ENCODE data around the gene PPP1R12A. TPM values are rescaled to one million over a fixed set of nuclear protein-coding genes. Genes with fewer than 3 reads are reported as not detected.

Gene PPP1R12A
- total RNA-seq, 4 donors from 2014 or later = 39.0 to 88.6 (median 47.5) TPM

- DNase-seq (ENCODE audit: low spot score in 2 of 2) = no peak
- H3K27me3 ChIP-seq = no peaks in the 10 kb centered on the region
- H3K27ac ChIP-seq = peak overlapping the region; percentile 9
- TF ChIP-seq POLR2AphosphoS5 (IDR thresholded peaks at IDR 0.05) (no peak), EP300 (IDR thresholded peaks at IDR 0.05) (no peak), CTCF (IDR thresholded peaks at IDR 0.05) (no peak), POLR2A (IDR thresholded peaks at IDR 0.05) (no peak)
- peaks cover 35% of the 10 kb centered on the region for H3K36me3 ChIP-seq
- no peaks in the 10 kb centered on the region for H3K4me1 ChIP-seq
- H3K4me3 ChIP-seq = no peak overlapping the region
- no peaks in the 10 kb centered on the region for H3K9me3 ChIP-seq
- WGBS = 41% methylated on average over 1 of the region's 1 CpG
Observed at GRCh38 chr12:79776111-79776510, 158.8 kb downstream of the PPP1R12A start.

GRCh38 chr12:79775355-79776027 is 159.4 kb downstream of the PPP1R12A start:
- peaks cover 32% of the 10 kb centered on the region for H3K36me3 ChIP-seq
- no peak overlapping the region for H3K4me3 ChIP-seq

GRCh38 chr12:79773896-79774295 is 161.0 kb downstream of the PPP1R12A start:
- no peak for TF ChIP-seq POLR2AphosphoS5 (IDR thresholded peaks at IDR 0.05)
- TF ChIP-seq POLR2A (IDR thresholded peaks at IDR 0.05) = no peak
- no peak for TF ChIP-seq EP300 (IDR thresholded peaks at IDR 0.05)
- TF ChIP-seq CTCF (IDR thresholded peaks at IDR 0.05) = no peak
- no peak overlapping the region for H3K4me3 ChIP-seq
- DNase-seq (ENCODE audit: low spot score in 2 of 2) = no peak
- H3K27me3 ChIP-seq = no peaks in the 10 kb centered on the region
- no peak overlapping the region for H3K27ac ChIP-seq
- no peaks in the 10 kb centered on the region for H3K4me1 ChIP-seq
- H3K36me3 ChIP-seq = peaks cover 25% of the 10 kb centered on the region
- no peaks in the 10 kb centered on the region for H3K9me3 ChIP-seq

More at GRCh38 chr12:79775355-79776027, 159.4 kb downstream of the PPP1R12A start:
- no peaks in the 10 kb centered on the region for H3K27me3 ChIP-seq
- TF ChIP-seq POLR2AphosphoS5 (IDR thresholded peaks at IDR 0.05) = no peak
- TF ChIP-seq EP300 (IDR thresholded peaks at IDR 0.05) = no peak
- no peak for TF ChIP-seq POLR2A (IDR thresholded peaks at IDR 0.05)
- TF ChIP-seq CTCF (IDR thresholded peaks at IDR 0.05) = no peak
- 63% methylated on average over 3 of the region's 3 CpGs for WGBS
- no peaks in the 10 kb centered on the region for H3K9me3 ChIP-seq
- H3K4me1 ChIP-seq = no peaks in the 10 kb centered on the region
- DNase-seq (ENCODE audit: low spot score in 2 of 2) = no peak
- peak overlapping the region; percentile 9 for H3K27ac ChIP-seq

GRCh38 chr12:79769860-79770485 is 164.9 kb downstream of the PPP1R12A start:
- H3K4me1 ChIP-seq = no peaks in the 10 kb centered on the region
- no peak overlapping the region for H3K27ac ChIP-seq
- H3K9me3 ChIP-seq = no peaks in the 10 kb centered on the region
- no peak overlapping the region for H3K4me3 ChIP-seq
- no peaks in the 10 kb centered on the region for H3K27me3 ChIP-seq
- 93% methylated on average over 2 of the region's 2 CpGs for WGBS
- H3K36me3 ChIP-seq = peaks cover 13% of the 10 kb centered on the region
- no peak for DNase-seq (ENCODE audit: low spot score in 2 of 2)
- TF ChIP-seq POLR2AphosphoS5 (IDR thresholded peaks at IDR 0.05) = no peak
- no peak for TF ChIP-seq POLR2A (IDR thresholded peaks at IDR 0.05)
- TF ChIP-seq CTCF (IDR thresholded peaks at IDR 0.05) = no peak
- TF ChIP-seq EP300 (IDR thresholded peaks at IDR 0.05) = no peak

GRCh38 chr12:79769189-79769859 is 165.6 kb downstream of the PPP1R12A start:
- WGBS = 62% methylated on average over 5 of the region's 5 CpGs
- DNase-seq (ENCODE audit: low spot score in 2 of 2) = no peak
- Histone ChIP-seq H3K4me1 (no peaks in the 10 kb centered on the region), H3K27ac (no peak overlapping the region), H3K4me3 (no peak overlapping the region), H3K9me3 (no peaks in the 10 kb centered on the region), H3K36me3 (peaks cover 7% of the 10 kb centered on the region), H3K27me3 (no peaks in the 10 kb centered on the region)
- TF ChIP-seq POLR2A (IDR thresholded peaks at IDR 0.05) = no peak
